Measurements from ENCODE around the gene DNAH14.
A peak's percentile ranks its signal among the peaks of the same experiment; 100 is the strongest.

Gene DNAH14

GRCh38 chr1:225440380-225441221 is 511.1 kb downstream of the DNAH14 start:
- TF ChIP-seq, protein P1, sequence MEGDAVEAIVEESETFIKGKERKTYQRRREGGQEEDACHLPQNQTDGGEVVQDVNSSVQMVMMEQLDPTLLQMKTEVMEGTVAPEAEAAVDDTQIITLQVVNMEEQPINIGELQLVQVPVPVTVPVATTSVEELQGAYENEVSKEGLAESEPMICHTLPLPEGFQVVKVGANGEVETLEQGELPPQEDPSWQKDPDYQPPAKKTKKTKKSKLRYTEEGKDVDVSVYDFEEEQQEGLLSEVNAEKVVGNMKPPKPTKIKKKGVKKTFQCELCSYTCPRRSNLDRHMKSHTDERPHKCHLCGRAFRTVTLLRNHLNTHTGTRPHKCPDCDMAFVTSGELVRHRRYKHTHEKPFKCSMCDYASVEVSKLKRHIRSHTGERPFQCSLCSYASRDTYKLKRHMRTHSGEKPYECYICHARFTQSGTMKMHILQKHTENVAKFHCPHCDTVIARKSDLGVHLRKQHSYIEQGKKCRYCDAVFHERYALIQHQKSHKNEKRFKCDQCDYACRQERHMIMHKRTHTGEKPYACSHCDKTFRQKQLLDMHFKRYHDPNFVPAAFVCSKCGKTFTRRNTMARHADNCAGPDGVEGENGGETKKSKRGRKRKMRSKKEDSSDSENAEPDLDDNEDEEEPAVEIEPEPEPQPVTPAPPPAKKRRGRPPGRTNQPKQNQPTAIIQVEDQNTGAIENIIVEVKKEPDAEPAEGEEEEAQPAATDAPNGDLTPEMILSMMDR (IDR thresholded peaks at IDR 0.05; ENCODE audit: low read depth, low read length, missing control alignments) = no peak
- no peak for DNase-seq (ENCODE audit: low read depth)
- no peak overlapping the region for H3K4me3 ChIP-seq (ENCODE audit: low read depth, low read length)

GRCh38 chr1:225441314-225442122 is 512.0 kb downstream of the DNAH14 start:
- no peak for DNase-seq (ENCODE audit: low read depth)
- no peak overlapping the region for H3K4me3 ChIP-seq (ENCODE audit: low read depth, low read length)
- TF ChIP-seq, protein P1 (IDR thresholded peaks at IDR 0.05; ENCODE audit: low read depth, low read length, missing control alignments) = peak; percentile 43

GRCh38 chr1:225442123-225442505 is 512.6 kb downstream of the DNAH14 start:
- no peak overlapping the region for H3K4me3 ChIP-seq (ENCODE audit: low read depth, low read length)
- TF ChIP-seq, protein P1 (IDR thresholded peaks at IDR 0.05; ENCODE audit: low read depth, low read length, missing control alignments) = no peak
- no peak for DNase-seq (ENCODE audit: low read depth)

DNA sequence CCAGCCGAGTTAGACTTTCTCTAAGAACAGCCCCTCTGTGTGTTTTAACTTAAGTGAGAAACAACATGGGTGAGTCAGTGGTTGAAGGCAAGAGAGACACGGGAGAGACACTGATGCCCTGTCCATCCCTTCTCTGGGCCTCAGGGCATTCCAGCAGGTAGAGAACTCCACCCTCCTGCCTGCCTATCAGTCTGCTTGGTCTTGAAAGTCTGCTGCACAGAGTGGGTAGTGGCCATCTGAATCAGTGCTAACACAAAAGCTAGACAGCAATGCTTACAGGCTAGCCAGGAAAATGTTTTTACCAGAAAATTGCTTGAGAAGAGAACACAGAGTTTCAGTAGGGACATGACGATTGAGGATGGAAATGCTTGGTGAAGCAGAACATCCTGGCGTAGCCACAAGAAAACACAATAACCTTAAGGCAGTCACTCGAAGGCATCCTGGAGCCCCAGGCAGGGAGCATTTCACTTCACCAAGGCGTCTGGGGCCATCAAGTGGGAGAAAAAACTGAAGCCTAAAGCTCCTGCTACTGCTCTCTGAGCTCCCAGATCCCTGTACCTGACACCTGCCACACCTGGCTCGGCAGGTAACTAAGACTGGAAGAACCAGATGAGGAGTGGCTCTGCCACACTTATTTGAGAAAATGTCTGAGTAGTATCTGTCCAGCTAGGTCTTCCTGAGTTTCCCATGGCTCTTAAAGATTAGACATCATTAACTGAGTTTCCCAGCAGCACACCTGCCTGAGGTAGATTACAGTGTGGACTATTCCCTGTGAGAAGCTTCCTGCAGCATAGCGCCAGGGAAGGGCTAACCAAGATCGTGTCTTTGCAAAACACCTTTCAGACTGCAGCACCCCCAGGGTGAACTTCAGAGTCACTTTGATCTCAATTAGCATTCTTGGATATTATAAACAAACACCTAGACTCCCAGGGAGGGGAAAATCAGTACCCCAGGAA is 516.4 kb downstream of the DNAH14 start:
- TF ChIP-seq, protein P1 (IDR thresholded peaks at IDR 0.05; ENCODE audit: low read depth, low read length, missing control alignments) = no peak
- no peak for DNase-seq (ENCODE audit: low read depth)
- H3K4me3 ChIP-seq (ENCODE audit: low read depth, low read length) = no peak overlapping the region

GRCh38 chr1:225446595-225446960 is 517.1 kb downstream of the DNAH14 start:
- DNase-seq (ENCODE audit: low read depth) = no peak
- TF ChIP-seq, protein P1 (IDR thresholded peaks at IDR 0.05; ENCODE audit: low read depth, low read length, missing control alignments) = no peak
- no peak overlapping the region for H3K4me3 ChIP-seq (ENCODE audit: low read depth, low read length)

GRCh38 chr1:225446981-225447615 is 517.6 kb downstream of the DNAH14 start:
- TF ChIP-seq, protein P1 (IDR thresholded peaks at IDR 0.05; ENCODE audit: low read depth, low read length, missing control alignments) = no peak
- DNase-seq (ENCODE audit: low read depth) = no peak

More at GRCh38 chr1:225446981-225447615, 517.6 kb downstream of the DNAH14 start:
- H3K4me3 ChIP-seq (ENCODE audit: low read depth, low read length) = no peak overlapping the region

Data from GM12864 (cell line).